ENCODE results near the gene EDDM3A.

GRCh38 chr14:20712904-20713303 is 32.8 kb upstream of the EDDM3A start:
- TF ChIP-seq CTCF (IDR thresholded peaks at IDR 0.05) (no peak), RAD21 (conservative IDR thresholded peaks at IDR 0.05 in 1 of 2, IDR thresholded peaks at IDR 0.05 in 1 of 2) (no peak), POLR2A (IDR thresholded peaks at IDR 0.05; ENCODE audit: low read length) (no peak), CBX2 (IDR thresholded peaks at IDR 0.05; ENCODE audit: borderline replicate concordance, low read depth) (no peak)

All from A549 (cell line).